HepG2 (cell line): ENCODE results near the gene PPME1. TPM values are rescaled to one million over a fixed set of nuclear protein-coding genes. Genes with fewer than 3 reads are reported as not detected.

Source experiments
- ATAC-seq: fragments of 200-7000 bp; cut with Tn5 transposase; 3 replicates; pipeline ENCODE4 v1.9.1; 2020; ENCODE audit warnings: mild to moderate bottlenecking, moderate library complexity
- BruUV-seq: library from RNA; stranded (reverse); fragments of 400-500 nt; replicated peaks from 2 replicates; lab custom pipeline; 2021; lab: Mats Ljungman, UMichigan
- CTCF ChIA-PET: fragments of 300-600 bp; formaldehyde crosslinking; extraction: SDS; loops from one replicate; lab custom pipeline; 2021; ENCODE audit warnings: low total read pairs, inconsistent platforms, low intra/inter-chr PET ratio; lab: Yijun Ruan, JAX
- POLR2A ChIA-PET: fragments of 350-600 bp; sonication (Branson Sonifier 250); formaldehyde crosslinking; loops from one replicate; lab custom pipeline; 2020; ENCODE audit warnings: antibody characterized with exemption, inconsistent platforms; lab: Yijun Ruan, JAX
- DNase-seq: peaks from one replicate; pipeline ENCODE4 v3.0.0-alpha.2; 2015; ENCODE audit warnings: low spot score
- FAIRE-seq: peaks from 3 replicates; lab custom pipeline; 2011; peaks lifted over from hg19 to GRCh38; lab: Jason Lieb, UNC
- H2AFZ ChIP-seq: one replicate; pipeline ENCODE4 v1.6.1; 2011; ENCODE audit warnings: low read length, inconsistent platforms
- H3K27ac ChIP-seq: fragments of 300-600 bp; 3 replicates; pipeline ENCODE4 v1.8.0; 2011; ENCODE audit warnings: mixed run types, mild to moderate bottlenecking, mixed read lengths, low read length, inconsistent platforms; ENCODE audit not compliant: insufficient read depth; ENCODE audit errors: extremely low read length
- H3K27me3 ChIP-seq, 2 experiments: fragments of 200-600 bp in 1 of 2; 2 replicates in 1 of 2; 3 replicates in 1 of 2; pipeline versions ENCODE4 v1.6.0 to v1.8.0; 2011; ENCODE audit warnings: low read length in 2 of 2, mild to moderate bottlenecking in 2 of 2, moderate library complexity in 2 of 2, inconsistent platforms in 1 of 2; ENCODE audit not compliant: insufficient read depth in 2 of 2, control insufficient read depth in 1 of 2
- H3K36me3 ChIP-seq, 2 experiments: fragments of 200-600 bp in 1 of 2; replicated peaks in 1 of 2; 2 replicates in 1 of 2; 3 replicates in 1 of 2; pipeline versions ENCODE4 v1.5.1 to v1.8.0; 2011; ENCODE audit warnings: low read length in 2 of 2, inconsistent platforms in 1 of 2; ENCODE audit not compliant: insufficient read depth in 2 of 2, control insufficient read depth in 1 of 2
- H3K4me1 ChIP-seq: 2 replicates; pipeline ENCODE4 v1.5.1; 2012; ENCODE audit warnings: low read length, inconsistent platforms; ENCODE audit not compliant: insufficient read depth
- H3K4me2 ChIP-seq: 2 replicates; pipeline ENCODE4 v1.6.0; 2011; ENCODE audit warnings: low read depth, low read length, inconsistent platforms
- H3K4me3 ChIP-seq, 3 experiments: fragments of 200-600 bp in 1 of 3; sonication (generic), shearing (Covaris generic) in 1 of 3; replicated peaks in 1 of 3; 2 replicates each; pipeline ENCODE4 v1.5.1; 2011 to 2016; ENCODE audit warnings: low read length in 3 of 3, inconsistent platforms in 2 of 3, low read depth in 2 of 3, mild to moderate bottlenecking in 2 of 3, control low read depth in 1 of 3, mixed read lengths in 1 of 3; ENCODE audit not compliant: insufficient read depth in 1 of 3
- H3K79me2 ChIP-seq: one replicate; pipeline ENCODE4 v1.6.1; 2011; ENCODE audit warnings: low read length, inconsistent platforms; ENCODE audit not compliant: insufficient read depth
- H3K9ac ChIP-seq: 2 replicates; pipeline ENCODE4 v1.6.0; 2011; ENCODE audit warnings: mild to moderate bottlenecking, low read depth, low read length, inconsistent platforms; ENCODE audit not compliant: insufficient read depth
- H3K9me3 ChIP-seq: 2 replicates; pipeline ENCODE4 v1.5.1; 2012; ENCODE audit warnings: mild to moderate bottlenecking, low read length
- H4K20me1 ChIP-seq: 2 replicates; pipeline ENCODE4 v1.6.0; 2011; ENCODE audit warnings: inconsistent platforms, mild to moderate bottlenecking, low read length, moderate library complexity; ENCODE audit not compliant: insufficient read depth
- KLF12 ChIP-seq: sonication (generic); formaldehyde crosslinking; IDR thresholded peaks from 2 replicates; pipeline ENCODE4 v1.4.0; 2020; ENCODE audit warnings: missing genetic modification reagents, borderline replicate concordance
- MZF1 ChIP-seq: sonication (generic); formaldehyde crosslinking; IDR thresholded peaks from 2 replicates; pipeline ENCODE4 v1.8.1; 2023; ENCODE audit warnings: mild to moderate bottlenecking, missing genetic modification reagents, borderline replicate concordance
- ZNF17 ChIP-seq: sonication (generic); formaldehyde crosslinking; IDR thresholded peaks from 2 replicates; pipeline ENCODE4 v1.5.0; 2020; ENCODE audit warnings: mild to moderate bottlenecking, missing genetic modification reagents
- WGBS: methylation state at CpG from one replicate; pipeline ENCODE4 v1.1.6; 2017; ENCODE audit warnings: low lambda C conversion rate; 5-methylcytosine and 5-hydroxymethylcytosine counted together
- in situ Hi-C: cut with HindIII; loops from 2 replicates; pipeline ENCODE4 v1.10.0; 2017; ENCODE audit warnings: low pct_unique_long_range_greater_than_20kb; ENCODE audit not compliant: extremely low pct_ligation_motif_present
- intact Hi-C: fragments of 100-400 bp; cut with micrococcal nuclease; formaldehyde crosslinking; loops from one replicate; pipeline ENCODE4 v1.10.0; 2022; ENCODE audit not compliant: unreplicated experiment
- polyA plus RNA-seq, 8 experiments: library from polyadenylated mRNA; depleted of rRNA in 3 of 8; stranded (reverse) in 7 of 8; unstranded in 1 of 8; fragments of >200 nt; fragmentation: Illumina TruSeq in 4 of 8; extraction: Trizol in 4 of 8; gene quantifications; 2 replicates each; pipeline versions ENCODE4 v1.2.1 to v1.2.3, GENCODE V29; 2011 to 2016; ENCODE audit warnings: low read depth in 4 of 8, missing spikeins in 1 of 8, mixed read lengths in 1 of 8; ENCODE audit not compliant: insufficient read depth in 1 of 8
- total RNA-seq, 5 experiments: library from RNA; depleted of rRNA; stranded (reverse); fragments of >200 nt; fragmentation: Illumina TruSeq; extraction: Trizol; gene quantifications; 2 replicates each; pipeline ENCODE4 v1.2.3, GENCODE V29; 2016; ENCODE audit warnings: low read depth in 1 of 5
- TF ChIP-seq, protein P1 (sequence below): sonication (generic); formaldehyde crosslinking; IDR thresholded peaks from 2 replicates; pipeline ENCODE4 v1.4.0; 2020; ENCODE audit warnings: mild to moderate bottlenecking, missing genetic modification reagents
- TF ChIP-seq, protein P2 (sequence below): sonication (generic); formaldehyde crosslinking; IDR thresholded peaks from 2 replicates; pipeline ENCODE4 v1.4.0; 2020; ENCODE audit warnings: missing genetic modification reagents

The PPME1 gene
- total and polyA plus RNA-seq, 2 of the 13 experiments (the other 11 are each of a cell fraction or from before 2014, with no cell fraction given), result 31.3 to 56.0 TPM

DNA sequence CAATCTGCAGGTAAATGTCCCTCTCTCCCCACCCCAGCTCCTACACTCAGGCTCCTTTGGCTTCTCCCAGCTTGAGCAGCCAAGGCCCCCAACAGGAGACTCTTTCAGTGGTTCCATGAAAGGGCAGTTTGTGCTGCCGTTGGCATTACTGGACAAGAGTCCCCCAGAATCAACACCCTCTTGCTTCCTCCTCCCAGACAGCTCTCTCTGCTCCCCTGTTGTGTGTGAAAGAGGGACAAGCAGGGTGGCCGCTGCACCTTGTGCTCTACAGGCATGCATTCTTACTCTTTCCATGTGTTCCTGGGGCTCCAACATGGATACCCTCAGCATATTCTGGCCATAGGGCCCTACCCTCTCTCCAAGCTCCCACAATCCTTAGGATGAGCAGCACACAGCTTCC lies 91.6 kb downstream of the PPME1 start (continued):
- TF ChIP-seq, protein P1, sequence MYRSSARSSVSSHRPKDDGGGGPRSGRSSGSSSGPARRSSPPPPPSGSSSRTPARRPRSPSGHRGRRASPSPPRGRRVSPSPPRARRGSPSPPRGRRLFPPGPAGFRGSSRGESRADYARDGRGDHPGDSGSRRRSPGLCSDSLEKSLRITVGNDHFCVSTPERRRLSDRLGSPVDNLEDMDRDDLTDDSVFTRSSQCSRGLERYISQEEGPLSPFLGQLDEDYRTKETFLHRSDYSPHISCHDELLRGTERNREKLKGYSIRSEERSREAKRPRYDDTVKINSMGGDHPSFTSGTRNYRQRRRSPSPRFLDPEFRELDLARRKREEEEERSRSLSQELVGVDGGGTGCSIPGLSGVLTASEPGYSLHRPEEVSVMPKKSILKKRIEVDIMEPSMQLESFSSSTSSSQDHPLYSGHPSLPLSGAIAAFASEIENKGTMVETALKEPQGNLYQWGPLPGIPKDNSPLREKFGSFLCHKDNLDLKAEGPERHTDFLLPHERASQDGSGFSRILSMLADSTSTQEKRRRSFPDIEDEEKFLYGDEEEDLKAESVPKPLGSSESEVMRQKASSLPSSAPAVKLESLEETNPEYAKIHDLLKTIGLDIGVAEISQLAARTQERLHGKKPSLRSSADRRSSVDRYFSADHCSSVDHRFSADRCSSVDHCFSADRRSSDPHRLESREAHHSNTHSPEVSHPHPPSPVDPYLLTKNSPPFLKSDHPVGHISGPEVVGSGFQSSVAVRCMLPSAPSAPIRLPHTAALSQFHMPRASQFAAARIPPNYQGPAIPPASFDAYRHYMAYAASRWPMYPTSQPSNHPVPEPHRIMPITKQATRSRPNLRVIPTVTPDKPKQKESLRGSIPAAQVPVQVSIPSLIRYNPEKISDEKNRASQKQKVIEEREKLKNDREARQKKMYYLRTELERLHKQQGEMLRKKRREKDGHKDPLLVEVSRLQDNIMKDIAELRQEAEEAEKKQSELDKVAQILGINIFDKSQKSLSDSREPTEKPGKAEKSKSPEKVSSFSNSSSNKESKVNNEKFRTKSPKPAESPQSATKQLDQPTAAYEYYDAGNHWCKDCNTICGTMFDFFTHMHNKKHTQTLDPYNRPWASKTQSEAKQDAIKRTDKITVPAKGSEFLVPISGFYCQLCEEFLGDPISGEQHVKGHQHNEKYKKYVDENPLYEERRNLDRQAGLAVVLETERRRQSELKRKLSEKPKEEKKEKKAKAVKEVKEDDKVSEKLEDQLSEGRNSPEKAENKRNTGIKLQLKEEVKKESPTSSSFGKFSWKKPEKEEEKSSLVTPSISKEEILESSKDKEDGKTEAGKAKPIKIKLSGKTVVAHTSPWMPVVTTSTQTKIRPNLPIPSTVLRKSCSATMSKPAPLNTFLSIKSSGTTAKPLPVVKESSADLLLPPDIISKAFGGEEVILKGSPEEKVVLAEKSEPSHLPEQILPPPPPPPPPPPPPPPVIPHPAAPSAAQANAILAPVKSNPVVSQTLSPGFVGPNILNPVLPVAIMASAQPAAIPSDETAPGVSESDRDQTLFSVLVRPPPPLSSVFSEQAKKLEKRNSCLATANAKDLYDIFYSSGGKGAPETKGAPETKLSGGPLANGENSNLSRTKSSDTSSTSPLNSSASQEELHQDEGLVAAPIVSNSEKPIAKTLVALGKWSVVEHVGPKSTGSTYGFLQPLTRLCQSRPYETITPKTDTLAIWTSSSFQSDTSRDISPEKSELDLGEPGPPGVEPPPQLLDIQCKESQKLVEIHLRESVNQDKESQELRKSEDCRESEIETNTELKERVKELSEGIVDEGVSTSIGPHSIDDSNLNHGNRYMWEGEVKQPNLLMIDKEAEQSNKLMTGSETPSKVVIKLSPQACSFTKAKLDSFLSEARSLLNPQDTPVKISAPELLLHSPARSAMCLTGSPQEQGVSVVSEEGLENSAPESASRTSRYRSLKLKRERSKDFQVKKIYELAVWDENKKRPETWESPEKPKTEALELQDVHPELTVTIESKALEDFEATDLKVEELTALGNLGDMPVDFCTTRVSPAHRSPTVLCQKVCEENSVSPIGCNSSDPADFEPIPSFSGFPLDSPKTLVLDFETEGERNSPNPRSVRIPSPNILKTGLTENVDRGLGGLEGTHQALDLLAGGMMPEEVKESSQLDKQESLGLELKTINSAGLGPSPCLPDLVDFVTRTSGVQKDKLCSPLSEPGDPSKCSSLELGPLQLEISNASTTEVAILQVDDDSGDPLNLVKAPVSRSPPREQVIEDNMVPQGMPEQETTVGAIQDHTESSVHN (CRISPR knock-in tag), result no peak
- no peak for TF ChIP-seq ZNF17 (CRISPR knock-in tag)

DNA sequence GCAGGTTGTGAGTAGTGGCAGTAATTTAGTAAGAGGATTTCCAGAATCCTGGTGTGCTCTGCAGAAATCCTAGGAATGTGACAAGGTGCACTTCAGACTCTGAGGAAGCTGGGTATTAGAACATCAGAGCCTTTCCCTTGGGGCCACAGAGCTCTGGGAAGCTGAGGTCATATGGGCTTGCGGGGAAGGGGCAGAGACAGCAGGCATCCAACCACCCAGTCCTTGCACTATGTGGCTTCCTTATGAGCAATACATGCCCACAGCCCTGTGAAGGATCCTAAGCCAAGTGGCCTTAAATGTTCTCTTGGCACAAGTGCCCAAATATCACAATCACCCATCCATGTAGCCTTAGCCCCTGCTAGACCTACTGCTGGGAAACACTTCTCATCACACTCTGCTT lies 94.2 kb downstream of the PPME1 start:
- Histone ChIP-seq H3K9ac (no peak overlapping the region), H3K27ac (no peak overlapping the region), H3K79me2 (no peaks in the 10 kb centered on the region), H3K27me3 (peaks cover 0 to 10% of the 10 kb centered on the region in 2 experiments; a peak in 2 of 5 replicates), H3K36me3 (no peaks in the 10 kb centered on the region), H4K20me1 (no peaks in the 10 kb centered on the region), H3K4me1 (peaks cover 11% of the 10 kb centered on the region; the same call in 1 of the 2 replicates), H2AFZ (no peak overlapping the region), H3K4me2 (no peak overlapping the region), H3K4me3 (no peak overlapping the region), H3K9me3 (no peaks in the 10 kb centered on the region)
- FAIRE-seq (no peak), DNase-seq (no peak), ATAC-seq (no peak)
- POLR2A ChIA-PET, result no interaction called here
- WGBS, result no CpG with 5 or more reads among the region's 1 CpG
- CTCF ChIA-PET, result no interaction called here
- intact Hi-C loops (no loop called here), in situ Hi-C loops (loop anchor here (10.0 kb wide), 1 partner anchor 60 kb away; no protein-coding TSS in a partner anchor)
- BruUV-seq, result no TSS peak
- no peak for TF ChIP-seq MZF1 (CRISPR knock-in tag)
- TF ChIP-seq, protein P2, sequence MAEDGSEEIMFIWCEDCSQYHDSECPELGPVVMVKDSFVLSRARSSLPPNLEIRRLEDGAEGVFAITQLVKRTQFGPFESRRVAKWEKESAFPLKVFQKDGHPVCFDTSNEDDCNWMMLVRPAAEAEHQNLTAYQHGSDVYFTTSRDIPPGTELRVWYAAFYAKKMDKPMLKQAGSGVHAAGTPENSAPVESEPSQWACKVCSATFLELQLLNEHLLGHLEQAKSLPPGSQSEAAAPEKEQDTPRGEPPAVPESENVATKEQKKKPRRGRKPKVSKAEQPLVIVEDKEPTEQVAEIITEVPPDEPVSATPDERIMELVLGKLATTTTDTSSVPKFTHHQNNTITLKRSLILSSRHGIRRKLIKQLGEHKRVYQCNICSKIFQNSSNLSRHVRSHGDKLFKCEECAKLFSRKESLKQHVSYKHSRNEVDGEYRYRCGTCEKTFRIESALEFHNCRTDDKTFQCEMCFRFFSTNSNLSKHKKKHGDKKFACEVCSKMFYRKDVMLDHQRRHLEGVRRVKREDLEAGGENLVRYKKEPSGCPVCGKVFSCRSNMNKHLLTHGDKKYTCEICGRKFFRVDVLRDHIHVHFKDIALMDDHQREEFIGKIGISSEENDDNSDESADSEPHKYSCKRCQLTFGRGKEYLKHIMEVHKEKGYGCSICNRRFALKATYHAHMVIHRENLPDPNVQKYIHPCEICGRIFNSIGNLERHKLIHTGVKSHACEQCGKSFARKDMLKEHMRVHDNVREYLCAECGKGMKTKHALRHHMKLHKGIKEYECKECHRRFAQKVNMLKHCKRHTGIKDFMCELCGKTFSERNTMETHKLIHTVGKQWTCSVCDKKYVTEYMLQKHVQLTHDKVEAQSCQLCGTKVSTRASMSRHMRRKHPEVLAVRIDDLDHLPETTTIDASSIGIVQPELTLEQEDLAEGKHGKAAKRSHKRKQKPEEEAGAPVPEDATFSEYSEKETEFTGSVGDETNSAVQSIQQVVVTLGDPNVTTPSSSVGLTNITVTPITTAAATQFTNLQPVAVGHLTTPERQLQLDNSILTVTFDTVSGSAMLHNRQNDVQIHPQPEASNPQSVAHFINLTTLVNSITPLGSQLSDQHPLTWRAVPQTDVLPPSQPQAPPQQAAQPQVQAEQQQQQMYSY (CRISPR knock-in tag), result no peak
- TF ChIP-seq KLF12 (CRISPR knock-in tag), result no peak
